ENCODE measurements around the gene HMGCL.
"Not testable (repeated sequence)": the region's sequence is repeated elsewhere in the genome, so short reads cannot be mapped to it uniquely, and the experiment has no call there.

Gene HMGCL

DNA sequence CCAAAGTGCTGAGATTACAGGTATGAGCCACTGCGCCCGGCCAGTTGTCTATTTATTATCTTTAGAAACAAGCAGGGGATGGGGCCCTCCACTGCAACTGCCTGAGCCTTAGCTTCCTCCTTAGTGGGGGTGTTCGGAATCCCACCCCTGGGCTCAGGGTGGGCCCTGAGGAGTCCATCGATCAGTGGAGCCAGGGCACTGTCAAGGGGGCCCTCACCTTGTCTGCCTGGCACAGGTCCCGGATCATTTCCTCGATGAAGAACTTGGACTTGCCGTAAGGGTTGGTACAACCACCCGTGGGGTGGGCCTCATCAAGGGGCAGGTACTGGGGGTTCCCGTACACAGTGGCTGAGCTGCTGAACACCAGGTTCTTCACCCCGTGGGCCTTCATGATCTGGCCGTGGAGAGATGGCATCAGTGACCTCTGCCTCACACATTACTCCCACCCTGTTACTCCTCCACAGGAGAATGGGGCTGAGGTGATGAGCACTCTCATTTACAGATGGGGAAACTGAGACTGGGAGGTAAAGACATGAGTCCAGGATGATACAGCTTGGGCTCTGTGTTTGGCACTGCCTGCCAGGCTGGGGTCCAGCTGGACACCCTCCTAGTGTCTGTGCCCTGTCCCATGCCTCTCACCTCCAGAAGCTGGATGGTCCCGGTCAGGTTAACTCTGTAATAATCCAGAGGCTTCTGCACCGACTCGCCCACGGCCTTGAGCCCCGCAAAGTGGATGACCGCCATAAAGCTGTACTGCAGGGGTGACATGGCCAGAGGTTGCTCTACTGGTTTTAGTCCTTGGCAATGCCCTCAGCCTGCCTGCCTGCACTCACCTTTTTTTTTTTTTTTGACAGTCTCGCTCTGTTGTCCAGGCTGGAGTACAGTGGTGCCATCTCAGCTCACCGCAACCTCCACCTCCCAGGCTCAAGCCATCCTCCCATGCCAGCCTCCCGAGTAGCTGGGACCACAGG is 27.5 kb downstream of the HMGCL start:
- DNase-seq: no peak

DNA sequence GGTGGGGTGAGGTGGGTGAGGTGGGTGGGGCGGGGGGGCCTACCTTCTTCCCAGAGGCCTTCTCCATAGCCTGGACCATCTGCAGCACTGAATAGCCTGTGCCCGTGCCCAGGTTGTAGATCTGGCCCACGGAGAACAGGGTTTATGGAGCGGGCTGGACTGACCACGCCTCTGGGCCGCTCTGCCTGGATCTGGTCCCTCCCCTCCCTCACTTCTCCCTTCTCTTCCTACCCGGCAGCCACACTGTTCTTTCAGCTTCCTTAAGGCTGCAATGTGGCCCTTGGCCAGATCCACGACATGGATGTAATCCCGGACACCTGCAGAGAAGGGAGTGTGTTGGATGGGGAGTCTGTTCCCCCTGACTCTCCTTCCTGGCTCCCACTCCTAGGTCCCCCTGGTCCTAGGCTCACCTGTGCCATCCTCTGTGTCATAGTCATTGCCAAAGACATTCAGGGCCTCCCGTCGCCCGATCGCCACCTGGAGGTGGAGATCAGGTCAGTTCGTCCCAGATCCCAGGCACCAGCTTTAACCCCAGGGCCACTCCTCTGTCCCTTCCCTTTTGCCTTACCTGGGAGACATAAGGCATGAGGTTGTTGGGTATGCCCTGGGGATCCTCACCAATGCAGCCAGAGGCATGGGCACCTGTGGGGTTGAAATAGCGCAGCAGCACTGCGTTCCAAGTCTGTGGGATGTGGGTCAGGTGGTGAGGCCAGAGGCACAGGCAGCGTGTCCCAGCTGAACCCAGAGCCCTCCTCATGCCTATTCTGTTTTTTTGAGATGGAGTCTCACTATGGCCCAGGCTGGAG is 28.6 kb downstream of the HMGCL start:
- no peak for DNase-seq

DNA sequence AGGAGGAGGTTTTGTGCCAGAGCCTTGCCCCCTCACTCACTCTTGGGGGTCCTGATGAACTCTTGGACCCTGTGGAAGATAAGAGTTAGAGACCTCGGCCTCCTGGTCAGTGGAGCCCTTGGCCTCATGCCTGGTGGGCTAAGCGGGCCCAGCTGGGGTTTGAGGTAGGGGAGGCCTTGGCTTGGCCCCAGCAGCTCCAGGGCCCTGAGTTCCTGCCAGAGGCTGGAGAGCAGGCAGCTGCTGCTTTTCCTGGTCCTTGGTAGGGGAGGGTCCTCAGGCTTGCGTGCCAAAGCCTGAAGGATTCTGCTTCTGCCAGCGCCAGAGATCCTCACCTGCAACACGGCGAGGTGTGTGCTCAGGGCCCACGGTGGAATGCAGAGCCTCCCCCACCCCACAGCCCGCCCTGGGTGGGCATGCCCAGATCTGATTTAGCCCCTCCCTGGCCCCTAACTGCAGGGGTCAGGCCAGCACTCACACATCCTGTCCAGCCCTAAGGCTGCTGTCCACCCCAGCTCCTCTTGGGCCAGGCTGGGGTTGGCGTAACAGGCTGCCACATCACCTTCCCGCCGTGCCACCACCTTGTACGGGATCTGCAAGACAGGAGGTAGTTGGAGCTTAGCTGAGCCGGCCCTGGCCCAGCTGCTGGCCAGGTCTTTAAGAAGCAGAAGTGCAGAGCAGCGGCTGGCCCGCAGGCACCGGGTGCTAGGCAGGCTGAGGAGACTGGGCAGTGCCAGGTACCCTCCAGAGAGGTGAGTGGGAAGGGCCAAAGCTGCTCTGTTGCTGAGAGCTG is 29.4 kb downstream of the HMGCL start:
- no peak for DNase-seq

DNA sequence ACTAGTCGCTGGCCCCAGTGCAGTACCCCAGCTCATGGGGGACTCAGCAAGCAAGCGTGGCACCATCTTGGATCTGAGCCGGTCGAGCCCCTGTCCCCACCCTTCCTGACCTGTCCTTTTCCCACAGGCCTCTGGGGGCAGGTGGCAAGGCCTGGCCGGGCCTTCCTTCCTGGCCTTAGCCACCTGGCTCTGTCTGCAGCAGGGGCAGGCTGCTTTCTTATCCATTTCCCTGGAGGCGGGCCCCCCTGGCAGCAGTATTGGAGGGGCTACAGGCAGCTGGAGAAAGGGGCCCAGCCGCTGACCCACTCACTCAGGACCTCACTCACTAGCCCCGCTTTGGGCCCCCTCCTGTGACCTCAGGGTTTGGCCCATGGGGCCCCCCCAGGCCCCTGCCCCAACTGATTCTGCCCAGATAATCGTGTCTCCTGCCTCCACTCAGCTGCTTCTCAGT is 30.5 kb downstream of the HMGCL start:
- not testable (repeated sequence) for DNase-seq

DNA sequence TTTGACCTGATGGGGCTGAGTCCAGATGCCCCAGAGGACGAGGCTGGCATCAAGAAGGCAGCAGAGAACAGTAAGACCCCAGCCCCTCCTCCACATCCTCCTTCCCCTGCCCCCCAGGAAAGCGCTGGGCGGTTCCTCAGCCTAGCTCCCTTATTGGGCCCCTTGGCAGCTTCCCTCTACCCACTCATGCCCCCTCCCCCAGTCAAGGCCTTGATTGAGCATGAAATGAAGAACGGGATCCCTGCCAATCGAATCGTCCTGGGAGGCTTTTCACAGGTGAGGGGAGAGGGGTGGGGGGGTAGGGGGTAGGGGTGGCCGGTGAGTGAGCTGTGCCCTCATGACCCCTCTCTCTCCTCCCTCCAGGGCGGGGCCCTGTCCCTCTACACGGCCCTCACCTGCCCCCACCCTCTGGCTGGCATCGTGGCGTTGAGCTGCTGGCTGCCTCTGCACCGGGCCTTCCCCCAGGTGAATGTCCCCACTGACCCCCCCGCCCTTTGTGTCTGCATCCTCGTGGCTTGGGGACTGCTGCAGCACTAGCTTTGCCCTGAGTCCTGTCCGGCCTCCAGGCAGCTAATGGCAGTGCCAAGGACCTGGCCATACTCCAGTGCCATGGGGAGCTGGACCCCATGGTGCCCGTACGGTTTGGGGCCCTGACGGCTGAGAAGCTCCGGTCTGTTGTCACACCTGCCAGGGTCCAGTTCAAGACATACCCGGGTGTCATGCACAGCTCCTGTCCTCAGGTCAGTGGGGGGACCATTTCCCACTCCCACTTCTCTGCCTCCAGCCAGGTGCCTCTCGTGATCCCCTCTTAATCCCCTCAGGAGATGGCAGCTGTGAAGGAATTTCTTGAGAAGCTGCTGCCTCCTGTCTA is 31.1 kb downstream of the HMGCL start:
- DNase-seq: no peak

DNA sequence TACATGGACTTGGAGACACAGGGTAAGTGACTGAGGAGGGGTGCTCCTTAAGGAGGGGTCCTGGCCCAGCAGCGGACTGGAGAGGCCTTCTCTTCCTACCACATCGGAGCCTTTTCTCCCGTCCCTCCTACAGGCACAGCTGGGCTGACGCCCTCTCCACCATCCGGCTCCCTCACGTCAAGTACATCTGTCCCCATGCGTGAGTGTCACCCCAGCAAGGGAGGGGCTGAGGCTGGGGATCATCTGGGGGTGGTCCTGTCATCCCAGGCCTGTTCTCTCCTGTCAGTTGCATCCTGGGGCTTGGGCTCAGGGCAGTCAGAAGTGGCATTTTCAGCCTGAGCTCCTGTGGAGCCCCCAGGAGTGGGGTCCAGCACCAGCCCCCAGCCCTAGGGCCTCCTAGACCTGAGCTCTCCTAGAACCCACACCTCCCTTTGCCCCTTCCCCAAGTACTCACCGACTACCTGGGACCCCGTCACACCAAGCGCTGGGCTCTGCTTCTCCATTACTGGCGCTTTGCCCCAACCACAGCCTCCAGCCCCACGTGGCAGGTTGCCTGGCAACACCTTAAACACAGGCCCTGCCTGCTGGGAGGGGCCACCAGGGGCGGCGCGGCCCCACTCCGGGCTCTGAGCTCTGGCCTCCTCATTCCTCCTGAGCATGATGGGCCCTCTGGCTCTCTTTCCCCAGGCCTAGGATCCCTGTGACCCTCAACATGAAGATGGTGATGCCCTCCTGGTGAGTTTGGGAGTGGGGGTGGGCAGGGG is 32.0 kb downstream of the HMGCL start:
- DNase-seq: no peak

DNA sequence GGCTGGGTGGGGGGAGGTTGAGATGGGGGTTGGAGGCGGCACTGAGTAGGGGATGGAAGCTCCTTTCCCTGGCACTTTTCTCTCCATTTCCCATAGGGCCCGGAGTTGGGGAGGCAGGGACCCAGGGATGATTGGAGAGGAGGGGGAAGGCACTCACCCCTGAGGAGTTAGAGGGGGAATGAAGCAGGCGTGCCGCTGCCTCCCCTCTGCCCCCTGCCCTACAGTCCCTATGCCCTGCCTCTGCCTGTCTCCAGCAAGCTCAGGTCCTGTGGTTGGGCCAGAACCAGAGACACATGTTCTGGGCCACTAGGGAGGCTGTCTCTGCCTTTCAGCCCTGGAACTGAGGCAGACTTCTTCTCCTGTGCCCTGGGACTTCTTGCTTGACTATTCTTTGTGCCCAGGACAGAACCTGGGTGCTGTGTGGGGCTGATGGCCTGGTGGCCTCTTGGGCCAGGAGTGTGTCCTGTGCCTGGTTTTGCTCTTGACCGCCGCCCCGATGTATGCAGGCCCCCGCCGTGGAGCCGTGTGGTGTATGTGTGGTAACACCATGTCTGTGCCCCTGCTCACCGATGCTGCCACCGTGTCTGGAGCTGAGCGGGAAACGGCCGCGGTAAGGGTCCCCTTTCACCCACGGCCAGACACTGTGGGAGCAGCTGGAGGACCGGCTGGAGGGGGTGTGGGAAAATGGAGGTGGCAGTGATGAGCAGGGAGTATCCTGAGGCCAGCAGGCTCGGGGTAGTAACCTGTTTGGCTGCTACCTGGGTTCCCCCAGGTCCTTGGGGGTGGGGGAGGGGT is 32.9 kb downstream of the HMGCL start:
- no peak for DNase-seq

DNA sequence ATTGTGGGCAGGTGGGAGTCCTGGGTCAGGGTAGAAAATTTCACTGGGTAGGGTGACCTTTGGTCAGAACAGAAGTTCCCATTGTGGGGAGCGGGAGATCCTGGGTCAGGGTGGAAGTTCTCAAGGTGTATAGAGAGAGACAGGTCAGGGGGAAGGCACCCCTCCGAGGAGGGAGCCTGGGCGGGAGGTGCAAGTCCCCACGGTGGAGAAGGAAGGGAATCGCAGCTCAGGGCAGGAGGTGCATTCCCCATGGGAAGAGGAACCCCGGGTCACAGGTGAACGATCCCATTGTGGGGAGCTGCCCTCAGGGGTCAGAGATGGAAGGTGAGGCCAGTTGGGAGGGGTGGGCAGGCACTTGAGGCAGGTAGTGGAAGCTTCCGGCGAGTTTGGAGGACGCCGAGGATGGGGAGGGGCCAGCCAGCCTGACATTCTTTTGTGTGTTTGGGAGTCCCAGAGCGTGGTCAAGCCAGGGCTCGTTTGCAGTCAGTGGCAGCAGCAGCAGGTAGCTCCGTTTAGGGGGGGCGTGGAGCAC is 33.6 kb downstream of the HMGCL start:
- no peak for DNase-seq

DNA sequence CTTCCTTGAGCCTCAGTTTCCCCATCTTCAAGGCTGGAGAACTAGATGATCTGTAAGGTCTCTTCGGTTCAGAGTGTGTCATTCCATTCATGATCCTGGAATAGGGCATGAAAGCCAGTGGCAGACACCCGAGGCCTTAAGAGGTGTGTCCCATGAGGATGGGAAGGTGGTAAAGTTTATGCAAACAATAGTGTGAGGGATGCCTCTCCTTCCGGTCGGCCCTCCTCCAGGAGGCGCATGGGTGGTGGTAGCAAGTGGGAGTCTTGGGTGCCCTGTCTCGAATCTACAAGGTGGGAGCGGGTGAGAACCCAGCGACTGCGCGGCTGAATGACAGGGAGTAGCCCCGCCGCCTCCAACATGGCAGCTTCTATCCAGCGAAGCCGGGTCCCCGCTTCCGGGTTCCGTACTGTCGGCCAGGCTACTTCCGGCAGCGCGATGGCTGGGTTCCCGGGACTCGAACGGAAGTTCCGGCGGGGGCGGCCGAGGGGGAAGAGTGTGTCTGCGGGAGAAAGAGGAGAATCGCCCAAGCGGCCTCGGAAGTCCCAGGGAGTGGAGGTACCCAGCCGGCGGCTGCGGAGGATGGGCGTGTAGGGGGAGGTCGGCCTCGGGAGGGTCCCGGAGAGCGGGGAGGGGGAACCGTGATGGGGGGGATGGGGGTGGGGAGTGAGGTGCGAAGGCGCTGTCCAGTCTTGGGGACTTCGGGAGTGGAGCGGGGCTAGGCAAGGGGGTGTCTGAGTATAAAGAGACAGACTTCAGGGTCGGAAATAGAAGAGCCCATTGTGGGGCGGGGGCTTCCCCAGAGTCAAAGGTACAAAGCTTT is 34.3 kb downstream of the HMGCL start, which contains the start of gene LYPLA2:
Gene LYPLA2, plus strand, starts transcription at position 450 of the 820 bp plus-strand sequence. CDS start 1,538 bp downstream, outside the sequence.
- peak; percentile 69 for DNase-seq

DNA sequence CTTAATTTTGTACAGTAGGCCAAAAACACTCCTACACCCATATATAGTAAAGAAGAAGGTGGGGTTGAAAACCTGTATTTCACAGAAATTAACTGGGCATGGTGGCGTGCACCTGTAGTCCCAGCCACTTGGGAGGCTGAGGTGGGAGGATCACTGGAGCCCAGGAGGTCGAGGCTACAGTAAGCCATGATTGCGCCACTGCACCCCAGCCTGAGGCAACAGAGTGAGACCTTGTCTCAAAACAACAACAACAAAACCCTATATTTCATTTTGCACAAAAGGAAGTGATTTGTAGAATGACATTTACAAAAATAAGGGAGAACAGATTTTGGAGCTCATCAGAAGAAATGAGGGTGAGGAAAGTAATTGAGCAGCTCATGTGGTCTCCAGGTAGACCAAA is 36.5 kb downstream of the HMGCL start:
- no peak for DNase-seq

DNA sequence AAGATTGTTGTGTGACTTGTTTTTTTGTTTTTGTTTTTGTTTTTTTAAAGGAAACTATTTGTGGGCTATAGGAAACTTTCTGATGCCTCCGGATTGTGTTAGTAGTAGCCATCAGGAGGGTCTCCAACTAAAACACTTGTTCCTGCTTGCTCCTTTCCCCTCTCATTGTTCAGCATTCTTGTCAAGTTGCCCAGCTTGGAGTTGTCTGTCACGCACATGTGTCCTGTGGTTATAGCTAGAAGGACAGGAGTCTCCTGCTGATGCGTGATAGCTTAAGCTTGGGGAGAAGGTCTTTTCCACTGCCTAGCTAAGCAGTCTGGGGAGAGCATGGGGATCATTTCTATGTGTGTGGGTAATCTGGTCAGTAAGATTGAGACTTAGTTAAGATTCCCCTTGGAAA is 37.5 kb downstream of the HMGCL start:
- DNase-seq: no peak

DNA sequence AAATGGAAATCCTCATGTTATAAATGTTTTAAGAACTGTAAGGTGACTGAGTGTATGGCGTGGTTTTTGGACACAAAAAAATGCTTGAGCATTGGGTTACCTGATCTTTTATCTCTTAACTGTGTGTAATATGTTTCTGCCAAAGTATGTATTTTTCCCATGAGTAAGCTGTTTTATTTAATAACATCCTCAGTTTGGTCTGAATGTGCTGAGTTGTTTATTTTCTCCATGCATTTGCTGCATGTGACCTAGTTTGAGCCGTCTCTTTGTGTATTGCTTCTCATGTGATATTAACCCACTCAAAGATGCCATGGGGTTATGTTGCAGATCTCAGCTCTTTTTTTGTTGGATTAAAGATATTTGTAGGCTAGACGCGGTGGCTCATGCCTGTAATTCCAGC is 40.4 kb downstream of the HMGCL start:
- no peak for DNase-seq

DNA sequence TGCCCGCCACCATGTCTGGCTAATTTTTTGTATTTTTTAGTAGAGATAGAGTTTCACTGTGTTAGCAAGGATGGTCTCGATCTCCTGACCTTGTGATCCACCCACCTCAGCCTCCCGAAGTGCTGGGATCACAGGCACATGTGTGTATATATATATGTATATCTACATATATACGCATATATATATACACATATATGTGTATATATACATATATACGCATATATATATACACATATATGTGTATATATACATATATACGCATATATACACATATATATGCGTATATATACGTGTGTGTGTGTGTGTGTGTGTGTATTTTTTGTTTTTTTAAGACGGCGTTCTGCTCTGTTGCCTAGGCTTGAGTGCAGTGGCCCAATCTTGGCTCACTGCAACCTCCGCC is 42.1 kb downstream of the HMGCL start:
- DNase-seq: not testable (repeated sequence)

DNA sequence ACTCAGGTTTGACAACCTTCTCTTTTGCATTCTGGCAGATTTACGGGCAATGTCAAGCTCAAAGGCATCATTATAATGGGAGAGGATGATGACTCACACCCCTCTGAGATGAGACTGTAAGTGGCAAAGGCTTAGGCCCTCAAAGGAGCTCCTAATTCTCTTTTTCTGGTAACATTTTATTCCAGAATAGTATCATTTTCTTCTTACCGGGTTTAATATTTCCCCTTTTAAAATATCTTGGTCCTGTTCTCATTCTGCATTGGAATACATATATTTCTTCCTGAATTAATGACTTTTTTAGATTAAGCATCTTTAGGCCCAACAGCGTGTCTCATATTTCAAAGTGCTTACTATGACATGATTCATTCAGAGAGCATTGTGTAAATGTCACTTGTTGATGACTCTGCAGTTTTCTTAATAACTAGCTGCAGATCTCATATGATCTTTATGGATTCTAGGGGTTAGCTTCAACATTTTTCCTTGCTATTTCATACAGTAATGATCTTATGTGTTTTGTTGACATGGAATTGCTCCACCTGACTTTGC is 45.3 kb downstream of the HMGCL start:
- DNase-seq: no peak

DNA sequence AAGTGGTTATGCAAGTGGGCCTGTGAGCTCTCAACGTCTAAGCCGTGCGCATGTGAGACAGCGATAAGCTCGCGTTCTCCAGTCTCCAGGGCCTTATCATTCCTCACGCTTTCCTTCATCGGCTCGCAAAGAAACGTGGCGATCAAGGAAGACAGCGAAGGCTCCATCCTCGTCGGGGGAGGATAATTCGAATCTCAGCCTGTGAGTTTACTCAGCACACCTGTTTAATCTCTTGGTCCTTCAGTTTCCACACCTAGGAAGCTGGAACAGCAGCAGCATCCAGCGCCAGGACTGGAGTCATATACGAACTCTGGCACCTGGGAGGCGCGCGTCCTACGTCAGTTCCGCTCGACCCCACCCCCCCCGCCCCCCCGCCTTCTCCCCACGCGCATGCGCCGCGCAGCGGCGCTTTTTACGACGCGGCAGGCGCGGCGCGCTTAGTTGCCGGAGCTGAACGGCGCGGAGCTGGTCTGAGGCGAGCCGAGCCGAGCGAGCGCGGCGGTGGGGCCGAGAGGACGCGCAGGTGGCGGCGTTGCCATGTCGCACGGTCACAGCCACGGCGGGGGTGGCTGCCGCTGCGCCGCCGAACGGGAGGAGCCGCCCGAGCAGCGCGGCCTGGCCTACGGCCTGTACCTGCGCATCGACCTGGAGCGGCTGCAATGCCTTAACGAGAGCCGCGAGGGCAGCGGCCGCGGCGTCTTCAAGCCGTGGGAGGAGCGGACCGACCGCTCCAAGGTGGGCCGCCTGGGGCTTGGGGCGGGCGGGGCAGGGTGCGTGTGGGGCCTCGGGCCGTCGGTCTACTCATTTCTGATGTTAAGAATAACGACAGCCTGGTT is 47.0 kb downstream of the HMGCL start, which contains the start of gene PITHD1:
Gene PITHD1, plus strand, starts transcription at position 440 of the 836 bp plus-strand sequence. Its CDS starts 98 bp downstream, at position 538.
- DNase-seq: peak; percentile 66

DNA sequence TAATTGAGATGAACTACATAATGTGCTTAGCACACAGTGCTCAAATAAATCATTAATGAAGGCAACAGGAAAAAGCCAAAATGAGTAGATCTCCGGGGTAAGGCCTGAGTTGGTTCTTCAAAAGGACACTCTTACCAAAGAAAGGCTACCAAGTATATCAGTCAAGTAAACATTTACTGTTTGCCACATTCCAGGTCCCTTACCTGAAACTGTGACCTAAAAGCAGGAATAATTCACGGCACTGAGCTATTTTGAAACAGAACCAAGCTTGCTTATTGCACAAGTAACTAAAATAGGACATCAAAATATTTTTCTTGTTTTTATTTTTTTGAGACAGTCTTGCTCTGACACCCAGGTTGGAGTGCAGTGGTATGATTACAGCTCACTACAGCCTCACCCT is 49.0 kb downstream of the HMGCL start:
- no peak for DNase-seq

DNA sequence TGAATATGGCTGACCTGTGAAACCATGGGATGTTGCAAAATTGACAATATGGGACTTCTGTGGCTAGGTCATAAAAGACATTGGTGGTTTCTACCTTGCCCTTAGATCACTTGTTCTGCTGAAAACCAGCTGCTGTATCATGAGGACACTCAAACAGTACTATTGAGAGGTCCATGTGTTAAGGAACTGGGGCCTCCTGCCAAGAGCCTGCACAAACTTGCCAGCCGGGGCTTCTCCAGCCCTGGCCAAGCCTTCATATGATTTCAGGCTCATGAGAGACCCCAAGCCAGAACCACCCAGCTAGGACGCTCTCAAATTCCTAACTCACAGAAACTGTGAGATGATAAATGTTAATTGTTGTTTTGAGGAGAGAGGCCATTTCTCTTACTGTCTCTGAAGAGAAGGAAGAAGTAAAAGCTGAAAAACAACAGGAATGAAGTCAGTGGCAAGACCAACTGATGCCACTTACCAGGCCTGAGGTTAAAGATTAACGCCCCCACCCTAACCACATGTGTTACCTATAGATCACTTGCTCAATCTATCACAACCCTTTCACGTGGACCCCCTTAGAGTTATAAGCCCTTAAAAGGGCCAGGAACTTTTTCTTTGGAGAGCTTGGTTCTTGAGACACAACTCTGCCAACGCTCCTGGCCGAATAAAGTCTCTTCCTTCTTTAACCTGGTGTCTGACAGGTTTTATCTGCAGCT is 50.9 kb downstream of the HMGCL start:
- no peak for DNase-seq
